ENCODE results near the gene SIT1. TPM values are rescaled to one million over a fixed set of nuclear protein-coding genes. Genes with fewer than 3 reads are reported as not detected.
"Not testable (repeated sequence)": the region's sequence is repeated elsewhere in the genome, so short reads cannot be mapped to it uniquely, and the experiment has no call there.

Gene SIT1
- total RNA-seq, 3 donors from 2014 or later (not counting 1 experiment from before 2014, with no cell fraction given), result 1.2 to 1.4 TPM; not detected in 1

DNA sequence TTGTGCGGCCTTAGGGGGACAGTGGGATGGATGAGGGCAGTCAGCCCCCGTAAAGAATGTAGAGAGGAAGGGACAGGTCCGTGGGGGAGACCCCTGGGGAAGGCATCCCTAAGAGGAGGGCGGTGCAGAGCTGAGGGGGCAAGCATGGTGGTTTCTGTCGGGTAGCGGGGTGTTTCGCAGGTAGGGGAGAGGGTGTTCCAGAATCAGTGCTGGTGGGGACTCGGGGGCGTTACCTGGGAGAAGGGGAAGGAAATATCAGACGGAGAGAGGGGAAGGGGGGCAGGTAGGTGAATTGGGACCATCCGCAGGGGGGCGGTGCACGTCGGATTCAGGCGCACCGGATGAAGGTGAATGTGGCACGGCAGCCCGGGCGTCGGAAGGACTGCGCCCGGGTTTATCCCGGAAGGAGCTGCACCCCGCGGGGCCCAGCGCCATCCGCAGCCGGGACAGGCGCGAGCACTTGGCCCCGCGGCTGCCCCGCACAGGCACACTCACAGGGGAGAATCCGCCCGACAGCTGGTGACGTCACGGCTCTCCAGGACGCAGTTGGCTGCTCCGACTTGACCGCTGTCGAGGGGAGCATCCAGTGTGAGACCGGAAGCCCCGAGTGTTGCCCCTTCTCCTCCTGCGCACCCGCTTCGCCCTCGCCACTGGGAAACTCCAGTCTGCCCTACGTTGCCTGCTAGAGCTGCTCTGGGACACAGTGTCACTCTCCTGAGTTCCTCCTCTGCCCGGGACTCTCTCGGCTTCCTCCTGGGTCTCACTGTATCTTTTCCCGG is 33.9 kb downstream of the SIT1 start:
- peak overlapping the region; percentile 55 for H3K4me3 ChIP-seq (ENCODE audit: low read length)
- WGBS (ENCODE audit: insufficient coverage), result 7% methylated on average over 51 of the region's 51 CpGs
- TF ChIP-seq, protein P1, sequence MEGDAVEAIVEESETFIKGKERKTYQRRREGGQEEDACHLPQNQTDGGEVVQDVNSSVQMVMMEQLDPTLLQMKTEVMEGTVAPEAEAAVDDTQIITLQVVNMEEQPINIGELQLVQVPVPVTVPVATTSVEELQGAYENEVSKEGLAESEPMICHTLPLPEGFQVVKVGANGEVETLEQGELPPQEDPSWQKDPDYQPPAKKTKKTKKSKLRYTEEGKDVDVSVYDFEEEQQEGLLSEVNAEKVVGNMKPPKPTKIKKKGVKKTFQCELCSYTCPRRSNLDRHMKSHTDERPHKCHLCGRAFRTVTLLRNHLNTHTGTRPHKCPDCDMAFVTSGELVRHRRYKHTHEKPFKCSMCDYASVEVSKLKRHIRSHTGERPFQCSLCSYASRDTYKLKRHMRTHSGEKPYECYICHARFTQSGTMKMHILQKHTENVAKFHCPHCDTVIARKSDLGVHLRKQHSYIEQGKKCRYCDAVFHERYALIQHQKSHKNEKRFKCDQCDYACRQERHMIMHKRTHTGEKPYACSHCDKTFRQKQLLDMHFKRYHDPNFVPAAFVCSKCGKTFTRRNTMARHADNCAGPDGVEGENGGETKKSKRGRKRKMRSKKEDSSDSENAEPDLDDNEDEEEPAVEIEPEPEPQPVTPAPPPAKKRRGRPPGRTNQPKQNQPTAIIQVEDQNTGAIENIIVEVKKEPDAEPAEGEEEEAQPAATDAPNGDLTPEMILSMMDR (IDR thresholded peaks at IDR 0.05), result no peak

DNA sequence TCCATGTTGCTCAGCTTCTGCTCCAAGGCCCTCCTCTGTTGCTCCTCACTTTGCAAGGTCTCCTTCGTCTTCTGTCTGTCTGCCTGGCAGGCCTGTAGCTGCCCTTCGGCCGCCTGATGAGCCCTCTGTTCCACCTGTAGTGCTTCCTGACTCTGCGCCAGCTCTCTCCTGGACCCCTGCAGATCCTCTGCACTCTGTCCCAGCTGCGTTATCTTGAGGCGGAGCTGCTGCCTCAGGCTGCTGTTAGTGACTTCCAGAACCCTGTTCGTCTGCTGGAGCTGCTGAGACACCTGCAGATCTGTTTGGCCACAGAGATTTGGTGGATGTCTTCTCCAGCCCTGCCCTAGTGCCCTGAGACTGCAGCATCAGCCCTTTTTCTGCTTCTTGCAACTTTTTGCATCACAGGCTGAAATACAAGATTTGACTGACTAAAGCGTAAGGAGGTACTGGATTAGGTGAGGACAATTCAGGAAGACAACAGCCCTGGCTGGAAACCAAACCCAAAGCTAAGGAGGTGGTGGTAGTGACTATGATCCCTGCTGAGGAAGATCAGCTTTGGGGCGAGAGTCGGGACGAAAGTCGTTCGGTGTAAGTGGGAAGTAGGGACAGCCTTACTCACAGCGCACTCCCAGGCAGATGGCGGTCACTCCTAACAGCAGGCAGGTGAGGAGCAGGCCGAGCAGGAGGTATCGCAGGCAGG is 34.6 kb downstream of the SIT1 start:
- peak overlapping the region; percentile 98 to 99 for H3K27ac Mint-ChIP-seq
- Histone ChIP-seq H3K4me3 (ENCODE audit: low read length) (peak overlapping the region; percentile 55), H3K27ac (ENCODE audit: low read length) (peak overlapping the region; percentile 97), H3K36me3 (ENCODE audit: control insufficient read depth, insufficient read depth, low read length) (no peaks in the 10 kb centered on the region), H3K4me1 (ENCODE audit: control insufficient read depth, insufficient read depth, low read length) (peaks cover 49% of the 10 kb centered on the region), H3K27me3 (ENCODE audit: control insufficient read depth, insufficient read depth, low read length) (no peaks in the 10 kb centered on the region), H3K9me3 (ENCODE audit: control insufficient read depth, insufficient read depth, low read length) (no peaks in the 10 kb centered on the region)
- no peaks in the 10 kb centered on the region for H3K9me3 Mint-ChIP-seq
- intact Hi-C loops (cut with micrococcal nuclease), result loop anchor here (2.0 to 5.0 kb wide), 2 partner anchors 43 to 116 kb away; partner anchors contain the start of genes CCDC107, CREB3, RMRP and TLN1
- ATAC-seq, result no peak
- TF ChIP-seq, protein P1 (IDR thresholded peaks at IDR 0.05), result no peak
- no peaks in the 10 kb centered on the region for H3K27me3 Mint-ChIP-seq (ENCODE audit: low read depth in 2 of 2)
- peaks cover 58 to 66% of the 10 kb centered on the region in 2 donors for H3K4me1 Mint-ChIP-seq
- no peak for DNase-seq
- 84% methylated on average over 17 of the region's 17 CpGs for WGBS (ENCODE audit: insufficient coverage)
- H3K36me3 Mint-ChIP-seq, result peaks cover 8% of the 10 kb centered on the region
- peak overlapping the region; percentile 96 for H3K4me3 Mint-ChIP-seq

More for the DNA sequence above, 33.9 kb downstream of the SIT1 start:
- H3K27ac ChIP-seq (ENCODE audit: low read length), result peak overlapping the region; percentile 97
- ATAC-seq, result peak; percentile 73 to 82 (median 80)
- no peaks in the 10 kb centered on the region for H3K9me3 ChIP-seq (ENCODE audit: control insufficient read depth, insufficient read depth, low read length)
- Mint-ChIP-seq H3K4me3 (peak overlapping the region; percentile 96), H3K27me3 (ENCODE audit: low read depth in 2 of 2) (no peaks in the 10 kb centered on the region), H3K4me1 (peaks cover 59 to 65% of the 10 kb centered on the region in 2 donors), H3K27ac (peak overlapping the region; percentile 98 to 99), H3K36me3 (peaks cover 8% of the 10 kb centered on the region), H3K9me3 (no peaks in the 10 kb centered on the region)
- intact Hi-C loops (cut with micrococcal nuclease), result loop anchor here (2.0 to 5.0 kb wide), 2 partner anchors 42 to 115 kb away; partner anchors contain the start of genes CCDC107, CREB3, RMRP and TLN1
- DNase-seq, result peak; percentile 85 to 86
- no peaks in the 10 kb centered on the region for H3K36me3 ChIP-seq (ENCODE audit: control insufficient read depth, insufficient read depth, low read length)
- no peaks in the 10 kb centered on the region for H3K27me3 ChIP-seq (ENCODE audit: control insufficient read depth, insufficient read depth, low read length)
- peaks cover 52% of the 10 kb centered on the region for H3K4me1 ChIP-seq (ENCODE audit: control insufficient read depth, insufficient read depth, low read length)

DNA sequence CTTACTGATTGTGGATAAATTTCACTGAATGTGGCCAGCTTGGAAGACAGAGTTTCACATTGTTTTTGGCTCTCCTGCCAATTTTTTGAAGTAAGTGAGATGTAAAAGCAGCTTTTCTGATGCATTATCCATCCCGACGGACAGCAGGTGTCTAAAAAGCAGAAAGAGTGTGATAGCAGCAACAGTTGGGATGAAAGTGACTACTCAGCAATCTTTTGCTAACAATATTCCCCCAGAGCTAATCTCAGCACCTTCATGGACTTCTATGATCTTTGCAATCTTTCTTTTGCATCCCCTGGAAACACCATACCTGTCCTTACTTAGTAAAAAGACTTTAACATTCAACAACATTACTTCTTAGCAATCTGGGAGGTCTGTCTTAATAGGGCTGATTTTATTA is 37.9 kb downstream of the SIT1 start:
- DNase-seq (no peak), ATAC-seq (no peak)
- H3K36me3 ChIP-seq (ENCODE audit: control insufficient read depth, insufficient read depth, low read length), result peaks cover 27% of the 10 kb centered on the region
- peaks cover 21% of the 10 kb centered on the region for H3K4me1 ChIP-seq (ENCODE audit: control insufficient read depth, insufficient read depth, low read length)
- peaks cover 37 to 40% of the 10 kb centered on the region in 2 donors for H3K4me1 Mint-ChIP-seq
- intact Hi-C loops (cut with micrococcal nuclease), result no loop called here
- TF ChIP-seq, protein P1 (IDR thresholded peaks at IDR 0.05), result no peak
- no peak overlapping the region for H3K4me3 ChIP-seq (ENCODE audit: low read length)
- no peak overlapping the region for H3K27ac Mint-ChIP-seq
- no peaks in the 10 kb centered on the region for H3K27me3 Mint-ChIP-seq (ENCODE audit: low read depth in 2 of 2)
- no peak overlapping the region for H3K27ac ChIP-seq (ENCODE audit: low read length)
- no peaks in the 10 kb centered on the region for H3K9me3 Mint-ChIP-seq
- no peaks in the 10 kb centered on the region for H3K9me3 ChIP-seq (ENCODE audit: control insufficient read depth, insufficient read depth, low read length)
- no peaks in the 10 kb centered on the region for H3K27me3 ChIP-seq (ENCODE audit: control insufficient read depth, insufficient read depth, low read length)
- WGBS (ENCODE audit: insufficient coverage), result 96% methylated on average over 2 of the region's 2 CpGs
- H3K36me3 Mint-ChIP-seq, result peaks cover 8% of the 10 kb centered on the region
- no peak overlapping the region for H3K4me3 Mint-ChIP-seq

DNA sequence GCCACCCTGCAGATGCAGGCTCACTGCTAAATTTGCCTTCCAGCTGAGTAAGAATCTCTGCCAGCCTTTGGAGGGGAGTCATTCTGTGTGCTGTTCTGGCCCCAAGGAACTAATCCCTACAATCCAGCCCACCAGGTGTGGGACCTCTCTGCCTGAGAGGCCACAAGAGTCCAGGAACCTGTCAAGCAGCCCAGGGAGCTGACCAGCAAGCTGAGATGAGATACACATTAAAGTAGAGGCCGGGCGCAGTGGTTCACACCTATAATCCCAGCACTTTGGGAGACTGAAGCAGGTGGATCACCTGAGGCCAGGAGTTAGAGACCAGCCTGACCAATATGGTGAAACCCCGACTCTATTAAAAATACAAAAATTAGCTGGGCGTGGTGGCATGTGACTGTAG is 38.7 kb downstream of the SIT1 start:
- intact Hi-C loops (cut with micrococcal nuclease); H3K27me3 Mint-ChIP-seq (ENCODE audit: low read depth in 2 of 2); H3K36me3 Mint-ChIP-seq; H3K9me3 Mint-ChIP-seq; H3K4me3 ChIP-seq (ENCODE audit: low read length); H3K4me3 Mint-ChIP-seq; H3K27me3 ChIP-seq (ENCODE audit: control insufficient read depth, insufficient read depth, low read length); ATAC-seq; H3K27ac ChIP-seq (ENCODE audit: low read length); H3K27ac Mint-ChIP-seq; H3K9me3 ChIP-seq (ENCODE audit: control insufficient read depth, insufficient read depth, low read length); DNase-seq: not testable (repeated sequence)
- H3K4me1 Mint-ChIP-seq, result peaks cover 36% of the 10 kb centered on the region in 2 donors
- peaks cover 34% of the 10 kb centered on the region for H3K36me3 ChIP-seq (ENCODE audit: control insufficient read depth, insufficient read depth, low read length)
- WGBS (ENCODE audit: insufficient coverage), result 97% methylated on average over 4 of the region's 4 CpGs
- peaks cover 18% of the 10 kb centered on the region for H3K4me1 ChIP-seq (ENCODE audit: control insufficient read depth, insufficient read depth, low read length)

All from natural killer cell (primary cell).